Liver (tissue), 9 donors: Measurements from ENCODE around the gene TM4SF18. TPM values are rescaled to one million over a fixed set of nuclear protein-coding genes. Genes with fewer than 3 reads are reported as not detected.
A peak's percentile ranks its signal among the peaks of the same experiment; 100 is the strongest.

ENCODE experiments used
- DNase-seq: peaks from one replicate; pipeline ENCODE4 v3.0.0-alpha.2; 2017; ENCODE audit warnings: low spot score
- H3K27ac ChIP-seq, 2 donors: one replicate each; pipeline ENCODE4 v1.7.0; 2013; ENCODE audit warnings: inconsistent platforms in 2 of 2, low read length in 2 of 2, control low read depth in 1 of 2, low read depth in 1 of 2, mild to moderate bottlenecking in 1 of 2
- H3K27me3 ChIP-seq, 4 donors: one replicate each; pipeline versions ENCODE4 v1.6.1 to v1.7.0; 2013; ENCODE audit warnings: low read length in 3 of 4, inconsistent platforms in 1 of 4, mild to moderate bottlenecking in 1 of 4, moderate library complexity in 1 of 4; ENCODE audit not compliant: control insufficient read depth in 4 of 4, insufficient read depth in 4 of 4
- H3K36me3 ChIP-seq, 4 donors: one replicate each; pipeline versions ENCODE4 v1.6.1 to v1.7.0; 2013; ENCODE audit warnings: low read length in 3 of 4, mild to moderate bottlenecking in 3 of 4, low read depth in 1 of 4, moderate library complexity in 1 of 4; ENCODE audit not compliant: control insufficient read depth in 4 of 4, insufficient read depth in 3 of 4
- H3K4me1 ChIP-seq, 4 donors: one replicate each; pipeline versions ENCODE4 v1.6.1 to v1.7.0; 2013; ENCODE audit warnings: low read length in 3 of 4, mild to moderate bottlenecking in 3 of 4, moderate library complexity in 1 of 4; ENCODE audit not compliant: control insufficient read depth in 4 of 4, insufficient read depth in 4 of 4
- H3K4me3 ChIP-seq, 3 donors: one replicate each; pipeline versions ENCODE4 v1.6.1 to v1.7.0; 2013; ENCODE audit warnings: low read length in 3 of 3, control low read depth in 1 of 3, low read depth in 1 of 3, mild to moderate bottlenecking in 1 of 3
- H3K9ac ChIP-seq, 2 donors: one replicate each; pipeline ENCODE4 v1.7.0; 2013; ENCODE audit warnings: low read length in 2 of 2, mild to moderate bottlenecking in 2 of 2, moderate library complexity in 2 of 2, control low read depth in 1 of 2, low read depth in 1 of 2
- H3K9me3 ChIP-seq, 4 donors: one replicate each; pipeline versions ENCODE4 v1.6.1 to v1.7.0; 2013; ENCODE audit warnings: low read length in 3 of 4; ENCODE audit not compliant: control insufficient read depth in 4 of 4
- ATF3 ChIP-seq: IDR thresholded peaks from 2 replicates; pipeline ENCODE4 v1.6.1; 2016; ENCODE audit warnings: antibody characterized with exemption
- EGR1 ChIP-seq, 2 donors: IDR thresholded peaks; 2 replicates each; pipeline ENCODE4 v1.6.1; 2016 to 2018; ENCODE audit warnings: antibody characterized with exemption in 2 of 2, low read depth in 2 of 2
- FOXA1 ChIP-seq: IDR thresholded peaks from 2 replicates; pipeline ENCODE4 v1.6.1; 2016; ENCODE audit warnings: antibody characterized with exemption
- FOXA2 ChIP-seq: IDR thresholded peaks from 2 replicates; pipeline ENCODE4 v1.6.1; 2016; ENCODE audit warnings: antibody characterized with exemption
- GABPA ChIP-seq, 2 donors: IDR thresholded peaks in 1 of 2; conservative IDR thresholded peaks in 1 of 2; 2 replicates each; pipeline ENCODE4 v1.6.1; 2016; ENCODE audit warnings: antibody characterized with exemption in 2 of 2, mild to moderate bottlenecking in 1 of 2, moderate library complexity in 1 of 2
- HNF4A ChIP-seq, 2 donors: conservative IDR thresholded peaks; 2 replicates each; pipeline ENCODE4 v1.6.1; 2016; ENCODE audit warnings: antibody characterized with exemption in 2 of 2, mild to moderate bottlenecking in 2 of 2
- HNF4G ChIP-seq: IDR thresholded peaks from 2 replicates; pipeline ENCODE4 v1.6.1; 2016; ENCODE audit warnings: antibody characterized with exemption
- JUND ChIP-seq, 2 donors: IDR thresholded peaks; 2 replicates each; pipeline ENCODE4 v1.6.1; 2016; ENCODE audit warnings: antibody characterized with exemption in 2 of 2
- MAX ChIP-seq: IDR thresholded peaks from 2 replicates; pipeline ENCODE4 v1.6.1; 2016; ENCODE audit warnings: antibody characterized with exemption
- NR2F2 ChIP-seq: IDR thresholded peaks from 2 replicates; pipeline ENCODE4 v1.6.1; 2016; ENCODE audit warnings: antibody characterized with exemption
- RAD21 ChIP-seq, 2 donors: IDR thresholded peaks; 2 replicates each; pipeline ENCODE4 v1.6.1; 2016; ENCODE audit warnings: antibody characterized with exemption in 2 of 2, mild to moderate bottlenecking in 2 of 2
- REST ChIP-seq: IDR thresholded peaks from 2 replicates; pipeline ENCODE4 v1.6.1; 2016; ENCODE audit warnings: antibody characterized with exemption, mild to moderate bottlenecking
- RXRA ChIP-seq, 2 donors: IDR thresholded peaks; 2 replicates each; pipeline ENCODE4 v1.6.1; 2017 to 2018; ENCODE audit warnings: antibody characterized with exemption in 2 of 2, mild to moderate bottlenecking in 1 of 2
- SP1 ChIP-seq: IDR thresholded peaks from 2 replicates; pipeline ENCODE4 v1.6.1; 2018; ENCODE audit warnings: antibody characterized with exemption, mild to moderate bottlenecking
- TAF1 ChIP-seq: conservative IDR thresholded peaks from 2 replicates; pipeline ENCODE4 v1.6.1; 2016; ENCODE audit warnings: antibody characterized with exemption, mild to moderate bottlenecking
- YY1 ChIP-seq: IDR thresholded peaks from 2 replicates; pipeline ENCODE4 v1.6.1; 2016; ENCODE audit warnings: antibody characterized with exemption, mild to moderate bottlenecking
- ZBTB33 ChIP-seq: IDR thresholded peaks from 2 replicates; pipeline ENCODE4 v1.6.1; 2016; ENCODE audit warnings: antibody characterized with exemption
- WGBS: extraction: QIAGEN DNeasy Blood & Tissue Kit; methylation state at CpG from one replicate; pipeline ENCODE4 v1.1.7; 2013; 5-methylcytosine and 5-hydroxymethylcytosine counted together
- polyA plus RNA-seq, 2 donors: library from polyadenylated mRNA; stranded (reverse) in 1 of 2; unstranded in 1 of 2; fragments of 200-250 nt in 1 of 2; fragments of >200 nt in 1 of 2; fragmentation: Nextera tagmentation in 1 of 2; extraction: Ambion mirVana in 1 of 2; gene quantifications; one replicate each; pipeline versions ENCODE4 v1.2.1 to v1.2.3, GENCODE V29; 2013 to 2015
- total RNA-seq, 2 donors: library from RNA; depleted of rRNA; stranded (reverse); fragments of >200 nt; gene quantifications; one replicate each; pipeline ENCODE4 v1.2.3, GENCODE V29; 2014
- TF ChIP-seq, protein P1 (sequence below): fragments of 150-350 bp; IDR thresholded peaks from 2 replicates; pipeline ENCODE4 v1.5.1; 2017; ENCODE audit warnings: improper control_type of control experiment, low read depth, low read length; ENCODE audit not compliant: missing input control
- donor health status: healthy.
- donor health status: healthy.
- donor health status: healthy.
- donor health status: healthy.
- donor health status: healthy.

The TM4SF18 gene
- total and polyA plus RNA-seq, 4 donors: 4.9 to 12.6 (median 6.4) TPM

DNA sequence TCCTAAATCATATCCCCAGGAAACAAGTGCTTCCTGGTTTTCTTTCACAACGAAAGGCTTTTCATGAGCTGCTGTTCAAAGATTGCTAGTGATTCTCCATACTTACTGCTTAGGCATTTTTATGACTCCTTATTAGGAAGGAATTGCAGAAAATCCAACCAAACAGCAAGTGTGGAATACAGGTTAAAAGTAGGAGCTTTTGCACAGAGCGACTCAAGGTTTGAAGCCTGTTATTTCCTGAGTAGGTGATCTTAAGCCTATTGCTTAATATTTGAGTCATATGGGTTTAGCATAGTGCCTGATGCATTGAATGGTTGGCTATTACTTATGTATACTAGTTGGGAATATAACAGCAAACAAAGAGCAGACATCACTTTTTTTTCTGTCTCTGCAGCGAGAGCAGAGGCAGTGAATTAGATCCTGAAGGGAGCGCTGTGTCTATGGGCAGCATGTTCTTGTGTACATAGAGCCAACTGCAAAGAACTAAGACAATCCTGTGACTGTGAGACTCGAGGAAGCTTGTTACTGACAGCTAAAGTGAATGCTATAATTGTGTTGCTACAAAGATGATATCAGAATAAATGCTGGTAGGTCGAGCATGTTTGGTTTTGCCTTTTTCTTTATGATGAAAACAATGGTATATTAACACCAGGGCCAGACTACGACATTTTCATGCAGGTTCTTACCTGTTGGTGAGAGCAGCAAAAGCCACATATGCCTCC is 37.7 kb upstream of the TM4SF18 start:
- no peaks in the 10 kb centered on the region for H3K9me3 ChIP-seq
- H3K4me3 ChIP-seq: no peak overlapping the region
- peaks cover 0 to 14% (median 5%) of the 10 kb centered on the region in 4 donors for H3K4me1 ChIP-seq
- no peaks in the 10 kb centered on the region for H3K27me3 ChIP-seq
- WGBS: 68% methylated on average over 7 of the region's 7 CpGs
- TF ChIP-seq MAX: no peak
- TF ChIP-seq FOXA1: no peak
- TF ChIP-seq RAD21 (IDR thresholded peaks at IDR 0.05): no peak
- TF ChIP-seq, protein P1, sequence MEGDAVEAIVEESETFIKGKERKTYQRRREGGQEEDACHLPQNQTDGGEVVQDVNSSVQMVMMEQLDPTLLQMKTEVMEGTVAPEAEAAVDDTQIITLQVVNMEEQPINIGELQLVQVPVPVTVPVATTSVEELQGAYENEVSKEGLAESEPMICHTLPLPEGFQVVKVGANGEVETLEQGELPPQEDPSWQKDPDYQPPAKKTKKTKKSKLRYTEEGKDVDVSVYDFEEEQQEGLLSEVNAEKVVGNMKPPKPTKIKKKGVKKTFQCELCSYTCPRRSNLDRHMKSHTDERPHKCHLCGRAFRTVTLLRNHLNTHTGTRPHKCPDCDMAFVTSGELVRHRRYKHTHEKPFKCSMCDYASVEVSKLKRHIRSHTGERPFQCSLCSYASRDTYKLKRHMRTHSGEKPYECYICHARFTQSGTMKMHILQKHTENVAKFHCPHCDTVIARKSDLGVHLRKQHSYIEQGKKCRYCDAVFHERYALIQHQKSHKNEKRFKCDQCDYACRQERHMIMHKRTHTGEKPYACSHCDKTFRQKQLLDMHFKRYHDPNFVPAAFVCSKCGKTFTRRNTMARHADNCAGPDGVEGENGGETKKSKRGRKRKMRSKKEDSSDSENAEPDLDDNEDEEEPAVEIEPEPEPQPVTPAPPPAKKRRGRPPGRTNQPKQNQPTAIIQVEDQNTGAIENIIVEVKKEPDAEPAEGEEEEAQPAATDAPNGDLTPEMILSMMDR: no peak
- TF ChIP-seq SP1: no peak
- no peak for TF ChIP-seq ATF3
- no peak for TF ChIP-seq JUND (IDR thresholded peaks at IDR 0.05)
- TF ChIP-seq TAF1: no peak
- TF ChIP-seq HNF4A (conservative IDR thresholded peaks at IDR 0.05): no peak
- TF ChIP-seq HNF4G: no peak
- TF ChIP-seq RXRA (IDR thresholded peaks at IDR 0.05): no peak
- TF ChIP-seq YY1: no peak
- no peak for TF ChIP-seq ZBTB33
- TF ChIP-seq FOXA2: no peak
- no peak for TF ChIP-seq NR2F2
- no peak for TF ChIP-seq REST
- no peak for TF ChIP-seq GABPA (IDR thresholded peaks at IDR 0.05 in 1 of 2, conservative IDR thresholded peaks at IDR 0.05 in 1 of 2)
- no peak for TF ChIP-seq EGR1 (IDR thresholded peaks at IDR 0.05; ENCODE audit: low read depth in 2 of 2)
- peaks cover 0 to 3% (median 0%) of the 10 kb centered on the region in 4 donors for H3K36me3 ChIP-seq
- DNase-seq: no peak
- H3K27ac ChIP-seq: peak overlapping the region in 1 of 2 donors; percentile 24
- H3K9ac ChIP-seq: no peak overlapping the region
